GM23248 (cell line): Measurements from ENCODE around the gene FAM20C. TPM values are rescaled to one million over a fixed set of nuclear protein-coding genes. Genes with fewer than 3 reads are reported as not detected.

Source experiments
- DNase-seq: peaks from one replicate; pipeline ENCODE4 v3.0.0-alpha.2; 2015
- H2AFZ ChIP-seq: fragments of 200-600 bp; sonication (generic); 2 replicates; pipeline ENCODE4 v1.6.1; 2016; ENCODE audit warnings: antibody characterized with exemption
- H3F3A ChIP-seq: fragments of 200-600 bp; sonication (generic); 2 replicates; pipeline ENCODE4 v1.6.1; 2016; ENCODE audit warnings: mild to moderate bottlenecking, antibody characterized with exemption, mixed run types; ENCODE audit not compliant: insufficient read depth
- H3K27ac ChIP-seq: fragments of 200-600 bp; sonication (generic); 2 replicates; pipeline ENCODE4 v1.5.1; 2016; ENCODE audit warnings: mild to moderate bottlenecking
- H3K27me3 ChIP-seq: fragments of 200-600 bp; sonication (generic); replicated peaks from 2 replicates; pipeline ENCODE4 v1.6.1; 2016; ENCODE audit warnings: mild to moderate bottlenecking; ENCODE audit not compliant: insufficient read depth
- H3K36me3 ChIP-seq: fragments of 200-600 bp; sonication (generic); 2 replicates; pipeline ENCODE4 v1.6.1; 2016; ENCODE audit warnings: low read depth, mild to moderate bottlenecking
- H3K4me1 ChIP-seq: fragments of 200-600 bp; sonication (generic); 2 replicates; pipeline ENCODE4 v1.6.1; 2016; ENCODE audit warnings: mild to moderate bottlenecking; ENCODE audit not compliant: insufficient read depth
- H3K4me2 ChIP-seq: fragments of 200-600 bp; sonication (generic); one replicate; pipeline ENCODE4 v1.6.1; 2016; ENCODE audit warnings: mild to moderate bottlenecking; ENCODE audit not compliant: unreplicated experiment
- H3K4me3 ChIP-seq: fragments of 200-600 bp; sonication (generic); 2 replicates; pipeline ENCODE4 v1.5.1; 2016; ENCODE audit warnings: mild to moderate bottlenecking
- H3K79me2 ChIP-seq: fragments of 200-600 bp; sonication (generic); 2 replicates; pipeline ENCODE4 v1.6.1; 2016; ENCODE audit warnings: mild to moderate bottlenecking; ENCODE audit not compliant: insufficient read depth
- H3K9ac ChIP-seq: fragments of 200-600 bp; sonication (generic); 2 replicates; pipeline ENCODE4 v1.6.1; 2016; ENCODE audit warnings: mild to moderate bottlenecking
- H3K9me2 ChIP-seq: fragments of 200-600 bp; sonication (generic); 2 replicates; pipeline ENCODE4 v1.6.1; 2016; ENCODE audit warnings: mixed run types, mild to moderate bottlenecking, moderate library complexity; ENCODE audit not compliant: insufficient read depth
- H3K9me3 ChIP-seq: fragments of 200-600 bp; sonication (generic); one replicate; pipeline ENCODE4 v1.6.1; 2017; ENCODE audit warnings: low read depth
- H4K20me1 ChIP-seq: fragments of 200-600 bp; sonication (generic); 2 replicates; pipeline ENCODE4 v1.6.0; 2016; ENCODE audit not compliant: insufficient read depth
- EZH2 ChIP-seq: fragments of 200-600 bp; sonication (generic); IDR thresholded peaks from 2 replicates; pipeline ENCODE4 v1.6.1; 2018; ENCODE audit warnings: antibody characterized with exemption, mild to moderate bottlenecking; ENCODE audit not compliant: insufficient read depth, poor library complexity, severe bottlenecking
- EZH2phosphoT487 ChIP-seq: fragments of 200-600 bp; sonication (generic); IDR thresholded peaks from 2 replicates; pipeline ENCODE4 v1.6.1; 2018; ENCODE audit warnings: antibody characterized with exemption, moderate library complexity, mild to moderate bottlenecking, low read depth; ENCODE audit not compliant: insufficient read depth
- WGBS, 2 experiments: methylation state at CpG; one replicate each; pipeline ENCODE4 v1.1.6; 2015 to 2017; ENCODE audit warnings: low lambda C conversion rate in 2 of 2, low coverage in 1 of 2; ENCODE audit errors: missing lambda C conversion rate in 2 of 2; 5-methylcytosine and 5-hydroxymethylcytosine counted together
- in situ Hi-C: fragments of 300-500 bp; cut with MboI; formaldehyde crosslinking; loops from 2 replicates; pipeline ENCODE4 v1.15.0; 2020
- polyA plus RNA-seq: library from polyadenylated mRNA; unstranded; fragments of >200 nt; fragmentation: Nextera tagmentation; extraction: Ambion mirVana; gene quantifications from 2 replicates; pipeline ENCODE4 v1.2.1, GENCODE V29; 2016
- total RNA-seq: library from RNA; depleted of rRNA; stranded (reverse); fragments of >200 nt; shearing (Covaris generic); gene quantifications from 2 replicates; pipeline ENCODE4 v1.2.3, GENCODE V29; 2014

The FAM20C gene
- total and polyA plus RNA-seq, 2 experiments from 2014 or later: 13.5 to 63.8 TPM

DNA sequence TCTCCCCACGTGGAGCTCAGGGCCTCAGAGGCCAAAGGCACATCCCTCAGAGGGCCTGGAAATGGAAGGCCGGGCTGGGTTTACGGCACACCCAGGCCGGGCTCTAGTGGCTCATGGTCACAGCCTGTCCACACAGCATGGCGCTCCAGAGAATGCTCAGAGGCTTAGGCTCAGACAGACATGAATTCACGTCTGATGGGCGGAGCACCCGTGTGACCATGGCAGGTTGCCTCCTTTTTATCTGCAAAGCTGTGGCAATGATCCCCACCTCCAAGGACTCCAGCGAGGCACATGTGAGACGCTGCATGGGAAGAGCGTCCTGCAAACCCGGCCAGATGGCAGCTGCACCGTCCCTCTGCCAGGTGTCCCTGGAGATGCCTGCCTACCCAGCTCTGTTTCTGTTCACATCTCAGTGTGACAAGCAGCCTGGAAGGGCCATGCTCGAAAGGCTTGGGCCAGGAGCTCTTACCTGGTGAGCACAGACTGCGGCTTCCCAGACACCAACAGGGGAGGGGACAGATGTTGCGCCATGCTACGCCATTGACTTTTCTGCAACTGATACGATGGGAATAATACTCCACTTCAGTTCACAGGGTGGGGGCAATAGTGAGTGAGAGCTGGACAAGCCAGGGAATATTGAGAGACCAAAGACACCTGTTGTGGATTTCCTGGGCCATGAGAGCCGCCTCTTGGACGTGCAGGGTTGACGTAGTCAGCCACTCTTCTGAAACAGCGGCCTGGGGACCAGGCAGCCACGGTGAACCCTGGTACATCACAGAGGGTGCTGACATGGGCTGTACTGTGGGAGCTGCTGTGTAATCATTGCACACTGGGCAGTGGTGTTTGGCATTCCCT, 34.4 kb upstream of the FAM20C start:
- Histone ChIP-seq H2AFZ (no peak overlapping the region), H3K27ac (no peak overlapping the region), H3K79me2 (no peaks in the 10 kb centered on the region), H3K4me1 (peaks cover 7% of the 10 kb centered on the region), H3K9me3 (no peaks in the 10 kb centered on the region), H3K9me2 (no peaks in the 10 kb centered on the region), H4K20me1 (no peaks in the 10 kb centered on the region), H3K4me2 (no peak overlapping the region), H3K9ac (no peak overlapping the region), H3K4me3 (no peak overlapping the region), H3K27me3 (no peaks in the 10 kb centered on the region), H3K36me3 (no peaks in the 10 kb centered on the region), H3F3A (0 out of 2 replicates have a peak, but pooled peaks cover 5% of the 10 kb centered on the region)
- 82% methylated on average over 23 of the region's 23 CpGs for WGBS, 2 experiments
- in situ Hi-C loops: no loop called here
- DNase-seq: no peak
- no peak for TF ChIP-seq EZH2phosphoT487

DNA sequence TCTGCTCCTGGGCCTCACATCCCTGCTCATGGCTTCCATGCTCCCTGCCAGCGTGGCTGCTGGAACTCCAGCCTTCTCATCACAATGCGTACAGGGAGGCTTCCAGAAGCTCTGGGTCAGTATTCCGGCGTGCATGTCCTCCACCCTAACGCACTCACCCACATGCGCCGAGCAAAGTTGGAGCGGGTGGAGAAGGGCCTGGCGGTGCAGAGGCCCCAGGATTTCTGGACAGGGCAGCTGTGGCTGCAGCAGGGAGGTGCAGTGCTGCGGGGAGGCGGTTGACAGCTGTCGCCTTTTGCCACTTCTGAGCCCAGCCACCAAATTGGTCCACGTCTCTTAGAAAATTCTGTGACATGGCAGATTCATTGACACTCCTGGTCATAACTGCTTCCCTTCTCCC, 33.6 kb upstream of the FAM20C start:
- H3K4me3 ChIP-seq: no peak overlapping the region
- no peaks in the 10 kb centered on the region for H3K36me3 ChIP-seq
- peaks cover 7% of the 10 kb centered on the region for H3K4me1 ChIP-seq
- no peak overlapping the region for H3K9ac ChIP-seq
- H3K9me3 ChIP-seq: no peaks in the 10 kb centered on the region
- H3K79me2 ChIP-seq: no peaks in the 10 kb centered on the region
- in situ Hi-C loops: no loop called here
- 77 to 89% methylated on average over 13 of the region's 13 CpGs for WGBS, 2 experiments
- DNase-seq: no peak
- no peak overlapping the region for H3K4me2 ChIP-seq
- H3K27me3 ChIP-seq: no peaks in the 10 kb centered on the region
- 0 out of 2 replicates have a peak, but pooled peaks cover 5% of the 10 kb centered on the region for H3F3A ChIP-seq
- H3K27ac ChIP-seq: no peak overlapping the region
- no peak overlapping the region for H2AFZ ChIP-seq
- no peaks in the 10 kb centered on the region for H4K20me1 ChIP-seq
- TF ChIP-seq EZH2 (no peak), EZH2phosphoT487 (no peak)
- no peaks in the 10 kb centered on the region for H3K9me2 ChIP-seq

DNA sequence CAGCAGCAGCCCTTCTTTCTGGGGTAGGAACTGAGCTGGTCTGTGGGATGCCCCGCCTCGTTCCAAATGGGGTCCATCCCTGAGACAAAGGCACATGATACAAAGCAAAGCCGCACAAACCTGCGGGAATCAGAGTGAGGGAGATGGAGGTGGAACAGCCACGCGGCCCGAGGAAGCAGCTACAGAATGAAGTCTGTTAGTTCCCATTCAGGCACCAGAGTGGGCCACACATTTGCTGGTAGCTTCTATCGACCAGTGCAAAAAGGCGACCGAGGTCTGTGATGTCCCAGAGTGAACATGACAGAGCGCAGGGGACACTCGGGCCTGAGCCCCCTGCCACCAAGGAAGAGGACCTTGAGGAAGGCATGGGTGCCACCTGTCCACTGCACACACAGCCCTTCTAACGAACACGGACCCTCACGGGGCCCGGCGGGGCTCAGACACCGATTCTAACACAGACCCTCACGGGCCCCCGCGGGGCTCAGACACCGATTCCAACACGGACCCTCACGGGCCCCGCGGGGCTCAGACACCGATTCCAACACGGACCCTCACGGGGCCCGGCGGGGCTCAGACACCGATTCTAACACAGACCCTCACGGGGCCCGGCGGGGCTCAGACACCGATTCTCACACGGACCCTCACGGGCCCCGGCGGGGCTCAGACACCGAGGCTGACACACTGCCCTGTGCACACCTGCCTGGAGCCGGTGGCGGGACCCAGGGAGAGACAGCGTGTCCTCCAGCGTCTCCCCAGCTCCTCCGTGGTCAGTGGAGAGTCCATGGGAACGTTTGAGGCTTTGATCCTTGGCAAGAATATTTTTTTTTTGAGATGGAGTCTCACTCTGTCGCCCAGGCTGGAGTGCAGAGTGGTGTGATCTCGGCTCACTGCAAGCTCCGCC, 32.8 kb upstream of the FAM20C start:
- no peaks in the 10 kb centered on the region for H3K79me2 ChIP-seq
- H3K4me1 ChIP-seq: peaks cover 7% of the 10 kb centered on the region
- H3K9me3 ChIP-seq: no peaks in the 10 kb centered on the region
- in situ Hi-C loops: no loop called here
- WGBS, 2 experiments: 85 to 86% methylated on average over 41 to 50 of the region's 50 CpGs
- no peaks in the 10 kb centered on the region for H3K9me2 ChIP-seq
- no peak for DNase-seq
- no peaks in the 10 kb centered on the region for H4K20me1 ChIP-seq
- no peaks in the 10 kb centered on the region for H3K27me3 ChIP-seq
- no peak overlapping the region for H3K4me3 ChIP-seq
- H3F3A ChIP-seq: 0 out of 2 replicates have a peak, but pooled peaks cover 5% of the 10 kb centered on the region
- no peaks in the 10 kb centered on the region for H3K36me3 ChIP-seq
- no peak overlapping the region for H3K27ac ChIP-seq
- no peak for TF ChIP-seq EZH2phosphoT487
- no peak for TF ChIP-seq EZH2
- H3K9ac ChIP-seq: no peak overlapping the region
- no peak overlapping the region for H3K4me2 ChIP-seq
- H2AFZ ChIP-seq: no peak overlapping the region

DNA sequence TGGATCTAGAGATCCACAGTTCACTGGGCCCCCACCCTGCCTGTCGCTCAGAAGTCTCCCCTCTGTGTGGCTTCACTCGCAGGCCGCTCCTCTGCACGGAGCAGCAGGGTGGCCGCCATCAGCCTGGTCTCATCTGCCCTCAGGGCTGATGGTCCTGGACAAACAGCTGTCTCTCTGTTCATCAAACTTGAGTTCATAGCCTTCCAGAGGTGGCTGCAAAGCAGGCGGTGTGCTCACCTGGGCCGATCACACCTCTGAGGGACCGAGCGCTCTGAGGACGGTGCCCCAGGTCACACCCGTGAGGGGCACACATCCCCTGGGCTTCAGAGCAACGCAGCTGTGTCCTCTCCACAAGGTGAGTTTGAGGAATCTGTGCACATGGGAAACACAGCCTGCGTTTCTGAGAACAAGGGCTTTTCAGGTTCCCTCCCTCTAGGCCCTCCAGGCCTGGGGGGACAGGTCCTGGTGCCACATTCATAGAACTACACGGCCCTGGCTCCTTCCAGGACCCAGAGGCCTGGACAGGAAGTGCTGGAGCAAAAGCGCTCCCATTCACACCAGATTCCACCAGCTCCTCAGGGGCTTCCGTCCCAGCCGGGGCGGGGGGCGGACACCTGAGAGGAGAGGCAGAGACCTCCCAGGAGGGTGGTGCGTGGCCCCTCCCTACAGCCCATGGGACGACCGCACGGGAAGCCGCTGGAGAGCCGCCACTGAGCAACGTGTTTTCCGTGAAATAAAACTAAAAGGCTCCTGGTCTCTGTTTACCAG, 31.2 kb upstream of the FAM20C start:
- in situ Hi-C loops: no loop called here
- no peak for TF ChIP-seq EZH2
- TF ChIP-seq EZH2phosphoT487: no peak
- Histone ChIP-seq H3K36me3 (no peaks in the 10 kb centered on the region), H3K27ac (no peak overlapping the region), H3K4me3 (no peak overlapping the region), H3K27me3 (peaks cover 7% of the 10 kb centered on the region; the same call in 1 of the 2 replicates), H2AFZ (no peak overlapping the region), H3K4me1 (no peaks in the 10 kb centered on the region), H3K9me2 (no peaks in the 10 kb centered on the region), H3K9me3 (no peaks in the 10 kb centered on the region), H3F3A (no peaks in the 10 kb centered on the region), H4K20me1 (no peaks in the 10 kb centered on the region), H3K4me2 (no peak overlapping the region), H3K9ac (no peak overlapping the region), H3K79me2 (no peaks in the 10 kb centered on the region)
- DNase-seq: no peak
- 81 to 83% methylated on average over 26 to 27 of the region's 27 CpGs for WGBS, 2 experiments
